Measurements from ENCODE around the gene RAB43.

DNA sequence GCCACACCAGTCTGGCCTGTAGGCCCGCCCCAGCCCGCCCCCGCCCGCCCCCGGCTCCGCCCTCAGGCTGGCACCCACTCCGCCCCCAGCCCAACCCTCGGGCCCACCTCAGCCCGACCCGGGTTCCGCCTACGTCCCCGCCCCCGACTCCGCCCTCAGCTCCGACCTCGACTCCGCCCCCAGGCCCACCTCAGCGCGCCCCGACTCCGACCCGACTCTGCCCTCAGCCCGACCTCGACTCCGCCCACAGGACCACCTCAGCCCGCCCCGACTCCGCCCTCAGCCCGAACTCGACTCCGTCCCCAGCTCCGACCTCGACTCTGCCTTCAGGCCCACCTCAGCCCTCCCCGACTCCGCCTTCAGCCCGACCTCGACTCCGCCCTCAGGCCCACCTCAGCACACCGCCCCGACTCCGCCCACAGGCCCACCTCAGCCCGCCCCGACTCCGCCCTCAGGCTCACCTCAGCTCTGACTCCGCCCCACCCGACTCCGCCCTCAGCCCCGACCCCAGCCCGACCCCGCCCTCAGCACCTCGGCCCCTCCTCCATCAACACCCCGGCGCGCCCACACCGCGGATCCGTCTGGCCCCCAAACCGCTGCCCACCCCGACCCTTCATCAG is at the start of gene RAB43:
- TF ChIP-seq, protein P1, sequence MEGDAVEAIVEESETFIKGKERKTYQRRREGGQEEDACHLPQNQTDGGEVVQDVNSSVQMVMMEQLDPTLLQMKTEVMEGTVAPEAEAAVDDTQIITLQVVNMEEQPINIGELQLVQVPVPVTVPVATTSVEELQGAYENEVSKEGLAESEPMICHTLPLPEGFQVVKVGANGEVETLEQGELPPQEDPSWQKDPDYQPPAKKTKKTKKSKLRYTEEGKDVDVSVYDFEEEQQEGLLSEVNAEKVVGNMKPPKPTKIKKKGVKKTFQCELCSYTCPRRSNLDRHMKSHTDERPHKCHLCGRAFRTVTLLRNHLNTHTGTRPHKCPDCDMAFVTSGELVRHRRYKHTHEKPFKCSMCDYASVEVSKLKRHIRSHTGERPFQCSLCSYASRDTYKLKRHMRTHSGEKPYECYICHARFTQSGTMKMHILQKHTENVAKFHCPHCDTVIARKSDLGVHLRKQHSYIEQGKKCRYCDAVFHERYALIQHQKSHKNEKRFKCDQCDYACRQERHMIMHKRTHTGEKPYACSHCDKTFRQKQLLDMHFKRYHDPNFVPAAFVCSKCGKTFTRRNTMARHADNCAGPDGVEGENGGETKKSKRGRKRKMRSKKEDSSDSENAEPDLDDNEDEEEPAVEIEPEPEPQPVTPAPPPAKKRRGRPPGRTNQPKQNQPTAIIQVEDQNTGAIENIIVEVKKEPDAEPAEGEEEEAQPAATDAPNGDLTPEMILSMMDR (IDR thresholded peaks at IDR 0.05; ENCODE audit: insufficient read depth, low read length): no peak
- TF ChIP-seq POLR2AphosphoS5 (IDR thresholded peaks at IDR 0.05; ENCODE audit: low read depth): no peak
- TF ChIP-seq, protein P2, sequence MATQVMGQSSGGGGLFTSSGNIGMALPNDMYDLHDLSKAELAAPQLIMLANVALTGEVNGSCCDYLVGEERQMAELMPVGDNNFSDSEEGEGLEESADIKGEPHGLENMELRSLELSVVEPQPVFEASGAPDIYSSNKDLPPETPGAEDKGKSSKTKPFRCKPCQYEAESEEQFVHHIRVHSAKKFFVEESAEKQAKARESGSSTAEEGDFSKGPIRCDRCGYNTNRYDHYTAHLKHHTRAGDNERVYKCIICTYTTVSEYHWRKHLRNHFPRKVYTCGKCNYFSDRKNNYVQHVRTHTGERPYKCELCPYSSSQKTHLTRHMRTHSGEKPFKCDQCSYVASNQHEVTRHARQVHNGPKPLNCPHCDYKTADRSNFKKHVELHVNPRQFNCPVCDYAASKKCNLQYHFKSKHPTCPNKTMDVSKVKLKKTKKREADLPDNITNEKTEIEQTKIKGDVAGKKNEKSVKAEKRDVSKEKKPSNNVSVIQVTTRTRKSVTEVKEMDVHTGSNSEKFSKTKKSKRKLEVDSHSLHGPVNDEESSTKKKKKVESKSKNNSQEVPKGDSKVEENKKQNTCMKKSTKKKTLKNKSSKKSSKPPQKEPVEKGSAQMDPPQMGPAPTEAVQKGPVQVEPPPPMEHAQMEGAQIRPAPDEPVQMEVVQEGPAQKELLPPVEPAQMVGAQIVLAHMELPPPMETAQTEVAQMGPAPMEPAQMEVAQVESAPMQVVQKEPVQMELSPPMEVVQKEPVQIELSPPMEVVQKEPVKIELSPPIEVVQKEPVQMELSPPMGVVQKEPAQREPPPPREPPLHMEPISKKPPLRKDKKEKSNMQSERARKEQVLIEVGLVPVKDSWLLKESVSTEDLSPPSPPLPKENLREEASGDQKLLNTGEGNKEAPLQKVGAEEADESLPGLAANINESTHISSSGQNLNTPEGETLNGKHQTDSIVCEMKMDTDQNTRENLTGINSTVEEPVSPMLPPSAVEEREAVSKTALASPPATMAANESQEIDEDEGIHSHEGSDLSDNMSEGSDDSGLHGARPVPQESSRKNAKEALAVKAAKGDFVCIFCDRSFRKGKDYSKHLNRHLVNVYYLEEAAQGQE (IDR thresholded peaks at IDR 0.05; ENCODE audit: insufficient replicate concordance, low read depth): no peak
- no peak for TF ChIP-seq GABPA (IDR thresholded peaks at IDR 0.05; ENCODE audit: low read depth)
